GM21515 (cell line): ENCODE measurements around the gene KCTD1.
A peak's percentile ranks its signal among the peaks of the same experiment; 100 is the strongest.

ENCODE experiments used
- ATAC-seq: cut with Tn5 transposase; IDR thresholded peaks from one replicate; pipeline ENCODE4 v1.9.1; 2021; ENCODE audit not compliant: unreplicated experiment

KCTD1 gene

GRCh38 chr18:26548415-26549262 is at the start of gene KCTD1:
KCTD1 (minus strand) TSS chr18:26548553; CDS start chr18:26548536, 17 bp downstream.
- peak; percentile 48 for ATAC-seq

GRCh38 chr18:26593365-26594320 is 45.3 kb upstream of the KCTD1 start:
- no peak for ATAC-seq

- ATAC-seq: no peak
Observed at GRCh38 chr18:26584745-26585144, 36.4 kb upstream of the KCTD1 start.

GRCh38 chr18:26579941-26580618 is 31.7 kb upstream of the KCTD1 start:
- no peak for ATAC-seq

GRCh38 chr18:26575865-26576217 is 27.5 kb upstream of the KCTD1 start:
- no peak for ATAC-seq

GRCh38 chr18:26574958-26575864 is 26.9 kb upstream of the KCTD1 start:
- no peak for ATAC-seq

- ATAC-seq: no peak
Observed at GRCh38 chr18:26568926-26569665, 20.7 kb upstream of the KCTD1 start.

- ATAC-seq: no peak
Observed at GRCh38 chr18:26568513-26568912, 20.2 kb upstream of the KCTD1 start.

- no peak for ATAC-seq
Observed at GRCh38 chr18:26566874-26567555, 18.7 kb upstream of the KCTD1 start.

- ATAC-seq: no peak
Observed at GRCh38 chr18:26565514-26565913, 17.2 kb upstream of the KCTD1 start.

- ATAC-seq: no peak
Observed at GRCh38 chr18:26563024-26563423, 14.7 kb upstream of the KCTD1 start.

- no peak for ATAC-seq
Observed at GRCh38 chr18:26562568-26562967, 14.2 kb upstream of the KCTD1 start.

- ATAC-seq: no peak
Observed at GRCh38 chr18:26561769-26562168, 13.4 kb upstream of the KCTD1 start.

GRCh38 chr18:26556573-26556972 is 8.2 kb upstream of the KCTD1 start:
- ATAC-seq: peak; percentile 76

GRCh38 chr18:26555804-26556553 is 7.6 kb upstream of the KCTD1 start:
- no peak for ATAC-seq

GRCh38 chr18:26553943-26554342 is 5.6 kb upstream of the KCTD1 start:
- no peak for ATAC-seq

- no peak for ATAC-seq
Observed at GRCh38 chr18:26551695-26552081, 3.3 kb upstream of the KCTD1 start.

- ATAC-seq: no peak
Observed at GRCh38 chr18:26550998-26551694, 2.8 kb upstream of the KCTD1 start.
